COLO829 (cell line): Measurements from ENCODE around the gene MFAP4.

ENCODE experiments used
- DNase-seq: peaks from one replicate; pipeline ENCODE4 v3.0.0; 2012; ENCODE audit warnings: low spot score

Gene MFAP4

DNA sequence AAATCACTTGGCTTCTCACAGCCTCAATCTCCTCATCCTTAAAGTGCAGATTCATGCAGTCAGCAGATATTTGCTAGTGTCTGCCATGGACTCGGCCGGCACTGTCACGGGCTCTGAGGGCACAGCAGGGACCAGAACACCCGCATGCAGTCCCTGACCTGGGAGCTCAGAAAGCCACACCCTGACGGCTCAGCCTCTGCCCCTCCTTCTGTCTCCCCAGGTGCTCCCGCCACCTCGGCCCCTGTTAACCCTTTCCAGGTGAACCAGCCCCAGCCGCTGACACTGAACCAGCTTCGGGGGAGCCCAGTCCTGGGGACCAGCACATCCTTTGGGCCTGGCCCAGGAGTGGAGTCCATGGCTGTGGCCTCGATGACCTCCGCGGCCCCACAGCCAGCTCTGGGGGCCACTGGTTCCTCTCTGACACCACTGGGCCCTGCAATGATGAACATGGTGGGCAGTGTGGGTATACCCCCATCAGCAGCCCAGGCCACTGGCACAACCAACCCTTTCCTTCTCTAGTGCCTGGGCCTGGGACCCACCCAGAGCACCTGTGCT is 53.2 kb downstream of the MFAP4 start:
- no peak for DNase-seq
